GM21723 (cell line): ENCODE measurements around the gene ARMH4.
"Not testable (repeated sequence)": the region's sequence is repeated elsewhere in the genome, so short reads cannot be mapped to it uniquely, and the experiment has no call there.

Source experiments
- ATAC-seq: cut with Tn5 transposase; IDR thresholded peaks from one replicate; pipeline ENCODE4 v1.9.1; 2021; ENCODE audit warnings: mild to moderate bottlenecking, moderate library complexity; ENCODE audit not compliant: unreplicated experiment

The ARMH4 gene

GRCh38 chr14:58149196-58149595 is 2.8 kb downstream of the ARMH4 start:
- no peak for ATAC-seq

GRCh38 chr14:58146399-58146798 is 5.6 kb downstream of the ARMH4 start:
- ATAC-seq: no peak

GRCh38 chr14:58145936-58146335 is 6.1 kb downstream of the ARMH4 start:
- ATAC-seq: no peak

DNA sequence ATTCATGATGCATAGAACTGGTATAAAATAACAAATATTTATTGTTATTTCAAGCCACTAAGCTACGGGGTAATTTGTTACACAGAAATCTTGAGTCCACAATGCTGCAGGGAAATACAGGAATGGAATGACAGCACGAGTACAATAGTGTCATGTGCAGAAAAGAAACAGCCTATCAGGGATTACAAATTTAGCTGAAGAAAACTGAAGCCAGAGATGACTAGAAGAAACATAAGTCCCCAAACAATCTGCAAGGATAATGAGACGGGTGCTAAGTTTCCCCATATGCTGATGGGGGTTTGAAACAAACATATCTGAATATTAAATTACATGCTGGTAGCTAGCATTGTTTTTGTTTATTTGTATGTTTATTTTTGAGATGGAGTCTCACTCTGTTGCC is 8.9 kb downstream of the ARMH4 start:
- ATAC-seq: no peak

GRCh38 chr14:58141893-58142292 is 10.1 kb downstream of the ARMH4 start:
- ATAC-seq: no peak

GRCh38 chr14:58138714-58139482 is 13.1 kb downstream of the ARMH4 start:
- ATAC-seq: no peak

DNA sequence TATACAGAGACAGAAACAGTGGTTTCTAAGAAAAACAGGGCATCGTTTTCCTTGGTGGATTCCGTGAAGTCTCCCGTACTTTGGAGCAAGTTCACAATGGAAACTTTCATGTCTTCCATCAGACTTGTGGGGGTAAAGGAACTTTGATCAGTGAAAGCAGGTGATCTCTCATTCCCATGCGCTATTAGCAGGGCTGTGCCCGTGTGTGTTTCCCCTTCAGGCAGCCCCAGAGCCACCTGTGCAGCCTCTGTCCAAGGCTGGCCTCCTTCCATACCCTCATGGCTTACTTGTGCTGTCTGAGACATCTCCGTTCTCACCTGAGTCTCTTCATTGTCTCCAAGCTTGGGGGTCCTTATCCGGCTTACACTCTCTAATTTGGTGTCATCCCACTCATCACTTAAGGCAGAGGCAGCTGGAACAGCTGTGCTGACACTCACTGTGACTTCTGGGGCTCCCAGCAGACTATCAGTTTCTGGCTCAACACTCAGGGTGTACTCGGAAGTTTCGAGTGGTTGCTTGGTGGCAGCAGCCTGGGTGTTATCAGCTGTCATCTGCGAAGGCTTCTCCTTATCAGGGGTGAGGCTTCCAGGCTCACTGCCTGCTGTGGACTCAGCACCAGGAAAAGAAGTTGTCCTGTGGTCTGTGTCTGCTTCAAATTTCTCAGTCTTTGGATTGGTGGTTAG is 13.8 kb downstream of the ARMH4 start:
- no peak for ATAC-seq

DNA sequence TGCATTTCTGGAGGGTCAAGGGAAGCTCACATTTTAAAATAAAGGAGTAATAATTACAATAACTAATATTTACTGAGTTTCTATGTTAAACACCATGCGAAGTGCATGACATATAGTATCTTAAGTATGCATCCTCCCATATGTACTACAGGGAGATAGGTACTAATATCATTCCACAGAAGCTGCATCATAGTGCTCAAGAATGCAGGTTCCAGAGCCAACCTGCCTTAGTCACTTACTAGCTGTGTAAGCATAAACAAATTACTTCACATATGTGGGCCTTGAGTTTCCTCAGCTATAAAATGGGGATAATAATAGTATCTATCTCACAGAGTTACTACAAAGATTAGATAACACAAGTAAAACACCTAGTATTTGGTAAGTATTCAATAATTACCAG is 18.3 kb downstream of the ARMH4 start:
- ATAC-seq: no peak

- ATAC-seq: no peak
Measured at GRCh38 chr14:58131386-58131785, 20.6 kb downstream of the ARMH4 start.

DNA sequence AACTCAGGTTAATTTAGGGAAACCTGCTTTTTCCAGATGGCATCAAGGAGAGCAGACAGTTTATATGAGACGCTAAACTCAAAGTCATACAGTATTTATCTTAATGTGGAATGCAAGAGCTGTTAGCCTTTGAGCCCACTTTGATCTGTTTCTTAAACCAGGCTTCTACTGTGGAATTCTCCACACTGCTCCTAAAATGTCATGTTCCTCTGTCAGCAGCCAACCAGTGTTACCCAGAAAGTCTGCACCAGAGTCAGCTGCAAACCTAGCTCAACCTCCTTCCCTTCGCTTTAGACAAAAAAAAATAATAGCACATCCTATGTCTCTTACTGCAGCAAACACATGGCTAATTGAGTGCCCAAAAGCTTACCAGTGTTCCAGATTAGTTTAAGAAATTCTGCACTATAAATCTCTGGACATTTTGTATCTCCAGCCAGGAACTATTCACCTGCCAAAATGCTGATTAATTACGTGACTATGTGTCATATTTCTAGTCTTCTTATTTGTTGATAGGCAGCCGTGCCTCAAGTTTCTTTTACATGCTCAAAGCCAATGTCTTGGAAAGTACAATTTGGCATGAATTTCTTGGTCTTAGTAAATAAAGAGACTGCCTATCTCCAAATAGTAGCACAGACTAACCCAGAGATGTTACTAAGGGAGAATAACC is 21.8 kb downstream of the ARMH4 start:
- no peak for ATAC-seq

GRCh38 chr14:58129208-58129607 is 22.8 kb downstream of the ARMH4 start:
- ATAC-seq: no peak

DNA sequence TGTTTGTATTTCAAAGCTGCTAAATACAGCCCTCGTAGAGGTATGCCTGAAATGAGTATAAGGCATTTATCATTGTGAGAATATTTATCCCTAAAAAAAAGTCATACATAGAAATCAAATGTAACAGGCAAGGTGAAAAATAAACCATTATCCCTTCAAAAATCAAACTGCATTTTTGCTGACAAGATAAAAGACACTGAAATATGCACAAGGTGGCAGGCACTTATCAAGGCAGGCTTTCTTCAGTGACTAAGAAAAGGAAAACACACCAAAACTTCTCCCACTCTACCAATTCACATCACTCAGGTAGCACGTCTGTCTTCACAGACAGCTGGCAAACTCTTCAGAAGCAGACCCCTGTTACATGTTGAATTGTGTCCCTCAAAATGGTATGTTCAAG is 23.6 kb downstream of the ARMH4 start:
- ATAC-seq: no peak

DNA sequence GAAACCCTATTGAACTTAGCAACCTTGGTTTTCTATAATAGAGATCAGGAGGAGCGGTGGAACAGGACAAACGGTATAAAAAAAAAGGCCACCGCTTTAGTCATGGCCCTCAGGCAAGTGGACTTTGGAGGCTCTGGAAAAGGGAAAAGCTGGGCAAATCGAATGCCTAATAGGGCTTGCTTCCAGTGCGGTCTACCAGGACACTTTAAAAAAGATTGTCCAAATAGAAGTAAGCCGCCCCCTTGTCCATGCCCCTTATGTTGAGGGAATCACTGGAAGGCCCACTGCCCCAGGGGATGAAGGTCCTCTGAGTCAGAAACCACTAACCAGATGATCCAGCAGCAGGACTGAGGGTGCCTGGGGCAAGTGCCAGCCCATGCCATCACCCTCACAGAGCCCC is 29.5 kb downstream of the ARMH4 start:
- ATAC-seq: not testable (repeated sequence)

DNA sequence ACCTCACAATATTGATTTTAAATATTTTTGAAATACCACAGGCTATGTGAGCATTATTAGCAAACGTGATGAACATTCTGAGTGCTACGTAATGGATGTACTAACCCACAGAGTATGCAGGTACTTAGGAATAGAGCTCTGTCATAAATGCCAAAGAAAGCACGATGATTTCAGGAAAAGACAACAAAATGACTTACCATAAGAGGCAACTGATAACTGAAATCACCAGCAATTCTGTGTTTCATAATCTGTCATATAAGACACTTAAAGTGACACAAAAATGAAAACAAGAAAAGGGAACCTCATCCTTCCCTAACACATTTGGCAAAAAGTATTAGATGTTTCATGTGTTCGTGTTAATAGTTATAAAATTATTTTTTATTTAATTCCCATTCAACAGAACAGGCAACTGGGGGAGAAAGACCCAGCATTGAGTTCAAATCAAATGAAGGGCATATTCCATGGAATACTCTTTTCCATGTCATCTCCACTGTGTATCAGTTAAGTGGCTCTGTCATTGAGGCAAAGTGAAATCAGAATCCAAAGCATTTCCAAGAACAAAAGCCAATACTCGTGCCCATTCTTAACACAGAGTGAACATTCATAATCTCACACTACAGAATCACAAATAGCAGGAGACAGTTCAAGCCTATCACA is 30.4 kb downstream of the ARMH4 start:
- no peak for ATAC-seq

GRCh38 chr14:58119381-58119780 is 32.6 kb downstream of the ARMH4 start:
- ATAC-seq: no peak

DNA sequence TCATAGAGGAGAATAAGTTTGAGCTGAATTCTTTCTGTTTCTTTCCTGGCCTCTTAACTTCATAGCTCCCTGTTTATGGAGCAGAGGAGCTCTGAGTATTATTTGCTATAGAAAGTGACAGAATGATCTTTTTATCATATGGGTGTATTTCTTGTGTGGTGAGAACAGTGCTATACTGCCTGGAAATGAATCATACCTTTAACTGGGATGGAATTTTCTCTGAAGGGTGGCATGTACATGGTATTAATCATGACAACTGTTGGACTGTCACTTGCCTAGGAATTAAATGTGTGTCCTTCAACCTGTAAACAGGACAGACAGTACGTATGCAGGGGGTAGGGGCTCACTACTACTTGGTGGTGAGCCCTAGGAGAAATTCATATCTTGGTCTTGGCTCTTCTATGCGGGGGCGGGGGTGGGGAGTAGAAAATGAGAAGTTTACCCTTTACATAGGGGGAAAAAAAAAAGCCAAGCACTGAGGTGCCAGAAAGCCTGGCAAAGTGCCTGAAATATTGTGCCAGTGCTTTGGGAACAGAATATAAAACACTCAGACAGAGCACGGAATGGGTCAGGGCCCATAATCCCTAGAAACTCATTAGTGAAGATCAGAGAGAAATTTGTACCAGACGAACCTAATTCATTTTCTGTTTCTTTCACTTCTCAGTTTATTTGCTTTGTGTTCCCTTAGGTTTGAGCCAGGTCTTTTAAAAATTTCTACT is 33.8 kb downstream of the ARMH4 start:
- ATAC-seq: no peak

DNA sequence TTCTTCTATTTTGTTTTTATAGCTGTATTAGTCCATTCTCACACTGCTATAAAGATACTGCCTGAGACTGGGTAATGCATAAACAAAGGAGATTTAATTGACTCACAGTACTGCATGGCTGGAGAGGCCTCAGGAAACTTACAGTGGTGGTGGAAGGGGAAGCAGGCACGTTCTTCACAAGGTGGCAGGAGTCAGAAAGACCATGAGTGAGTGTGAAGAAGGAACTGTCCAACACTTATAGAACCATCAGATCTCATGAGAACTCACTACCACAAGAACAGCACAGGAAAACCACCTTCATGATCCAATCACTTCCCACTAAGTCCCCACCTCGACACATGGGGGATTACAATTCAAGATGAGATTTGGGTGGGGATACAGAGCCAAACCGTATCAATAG is 42.3 kb downstream of the ARMH4 start:
- ATAC-seq: no peak

DNA sequence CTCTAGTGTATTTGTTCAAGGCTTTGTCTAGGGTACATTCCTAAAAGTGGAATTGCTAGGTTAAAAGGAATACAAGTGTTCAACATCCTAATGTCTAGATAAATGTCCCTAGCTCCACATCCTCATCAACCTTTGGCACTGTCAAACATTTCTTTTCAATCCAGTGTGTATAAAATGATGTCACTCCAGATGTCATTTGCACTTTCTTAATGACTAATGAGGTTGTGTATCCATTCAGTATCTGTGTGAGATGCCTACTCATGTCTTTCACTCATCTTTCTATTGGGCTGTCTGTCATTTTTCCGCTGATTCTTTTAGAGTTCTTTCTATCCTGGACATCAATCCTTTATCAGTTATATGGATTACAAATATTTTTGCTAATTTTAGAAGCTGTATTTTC is 43.3 kb downstream of the ARMH4 start:
- no peak for ATAC-seq

DNA sequence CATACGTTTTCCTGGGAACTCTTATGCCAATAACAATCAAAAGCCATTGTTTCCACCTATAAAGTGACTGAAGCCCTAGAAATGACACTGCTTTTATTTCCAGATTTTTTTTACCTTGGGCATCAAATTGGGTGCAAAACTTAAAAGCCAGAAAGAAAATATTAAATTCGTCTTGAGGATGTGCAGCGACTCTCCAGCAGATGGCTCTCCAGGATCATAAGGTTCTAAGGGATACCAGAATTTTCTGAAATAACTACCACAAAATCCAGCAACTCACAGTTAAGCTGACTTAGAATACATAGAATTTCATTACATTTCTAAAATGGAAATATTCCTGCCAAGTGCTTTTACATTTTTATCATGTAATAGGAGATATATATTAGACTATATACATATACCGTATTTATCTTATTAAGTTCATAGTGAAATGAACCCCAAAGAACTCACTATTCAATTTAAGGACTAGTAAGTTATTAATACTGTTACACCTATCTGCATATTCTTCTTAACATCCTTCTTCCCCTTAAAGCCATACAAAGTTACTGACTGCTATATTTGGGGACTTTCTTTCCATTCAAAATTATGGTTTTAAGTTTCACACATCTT is 44.0 kb downstream of the ARMH4 start:
- ATAC-seq: no peak

- no peak for ATAC-seq
Measured at GRCh38 chr14:58107041-58107440, 45.0 kb downstream of the ARMH4 start.
